CD4-positive, alpha-beta T cell (primary cell): ENCODE data around the gene CD55. TPM values are rescaled to one million over a fixed set of nuclear protein-coding genes. Genes with fewer than 3 reads are reported as not detected.

Source experiments
- ATAC-seq: fragments of 200-7000 bp; cut with Tn5 transposase; one replicate; pipeline ENCODE4 v1.10.0; 2022; ENCODE audit warnings: mild to moderate bottlenecking; ENCODE audit not compliant: poor library complexity
- CTCF ChIA-PET: fragments of 350-600 bp; sonication (Branson Sonifier 250); formaldehyde crosslinking; loops from one replicate; lab custom pipeline; 2021; ENCODE audit warnings: antibody characterized with exemption, inconsistent platforms; lab: Charles Lee
- POLR2A ChIA-PET: fragments of 350-600 bp; sonication (Branson Sonifier 250); formaldehyde crosslinking; loops from one replicate; lab custom pipeline; 2021; ENCODE audit warnings: antibody characterized with exemption, inconsistent platforms; lab: Charles Lee
- DNase-seq, 14 experiments: peaks; one replicate each; pipeline ENCODE4 v3.0.0-alpha.2; 2013 to 2020; ENCODE audit warnings: mixed read lengths in 2 of 14
- H3K27ac ChIP-seq, 2 donors: one replicate each; pipeline versions ENCODE4 v1.5.1 to v1.7.0; 2013; ENCODE audit warnings: low read length in 2 of 2, low read depth in 1 of 2, mild to moderate bottlenecking in 1 of 2
- H3K27me3 ChIP-seq, 2 experiments: 1 replicate in 1 of 2; 2 replicates in 1 of 2; pipeline versions ENCODE4 v1.6.1 to v1.7.0; 2013; ENCODE audit warnings: low read length in 2 of 2, control low read depth in 1 of 2, mild to moderate bottlenecking in 1 of 2, moderate library complexity in 1 of 2; ENCODE audit not compliant: insufficient read depth in 2 of 2, control insufficient read depth in 1 of 2
- H3K36me3 ChIP-seq: one replicate; pipeline ENCODE4 v1.6.1; 2013; ENCODE audit warnings: low read length, control low read depth; ENCODE audit not compliant: insufficient read depth
- H3K4me1 ChIP-seq: one replicate; pipeline ENCODE4 v1.6.1; 2013; ENCODE audit warnings: low read length, control low read depth; ENCODE audit not compliant: insufficient read depth
- H3K4me3 ChIP-seq: one replicate; pipeline ENCODE4 v1.5.1; 2013; ENCODE audit warnings: mild to moderate bottlenecking, low read length, moderate library complexity
- H3K9me3 ChIP-seq, 2 experiments: 1 replicate in 1 of 2; 2 replicates in 1 of 2; pipeline versions ENCODE4 v1.6.1 to v1.7.0; 2013; ENCODE audit warnings: low read length in 2 of 2, mild to moderate bottlenecking in 2 of 2, control low read depth in 1 of 2, moderate library complexity in 1 of 2; ENCODE audit not compliant: control insufficient read depth in 1 of 2, insufficient read depth in 1 of 2
- H3K27ac Mint-ChIP-seq: one replicate; pipeline ENCODE4 v1.8.0; 2020; ENCODE audit warnings: mixed read lengths
- H3K27me3 Mint-ChIP-seq: one replicate; pipeline ENCODE4 v1.8.0; 2021; ENCODE audit warnings: mixed read lengths
- H3K36me3 Mint-ChIP-seq: one replicate; pipeline ENCODE4 v1.8.0; 2021; ENCODE audit warnings: low read depth, mixed read lengths
- H3K4me1 Mint-ChIP-seq: one replicate; pipeline ENCODE4 v1.8.0; 2021; ENCODE audit warnings: low read depth, mixed read lengths
- H3K4me3 Mint-ChIP-seq: one replicate; pipeline ENCODE4 v1.8.0; 2020; ENCODE audit warnings: mild to moderate bottlenecking, mixed read lengths
- H3K9me3 Mint-ChIP-seq: one replicate; pipeline ENCODE4 v1.8.0; 2020; ENCODE audit warnings: mixed read lengths
- CTCF ChIP-seq: fragments of 200-600 bp; IDR thresholded peaks from one replicate; pipeline ENCODE4 v1.8.0; 2022; ENCODE audit warnings: antibody characterized with exemption, mild to moderate bottlenecking
- intact Hi-C, 2 experiments: fragments of 100-400 bp; cut with DNase I in 1 of 2; cut with micrococcal nuclease in 1 of 2; formaldehyde crosslinking; loops; one replicate each; pipeline versions ENCODE4 v1.15.1 to v1.9.0; 2023 to 2025; cut with DNase I, micrococcal nuclease
- total RNA-seq, 174 experiments: library from RNA in 2 of 174; stranded (reverse) in 2 of 174; gene quantifications; one replicate each; pipeline ENCODE4 v1.2.3 and lab custom pipeline; 2021 to 2026

Gene CD55
- total RNA-seq, 2 experiments from 2014 or later = 218 to 229 TPM

DNA sequence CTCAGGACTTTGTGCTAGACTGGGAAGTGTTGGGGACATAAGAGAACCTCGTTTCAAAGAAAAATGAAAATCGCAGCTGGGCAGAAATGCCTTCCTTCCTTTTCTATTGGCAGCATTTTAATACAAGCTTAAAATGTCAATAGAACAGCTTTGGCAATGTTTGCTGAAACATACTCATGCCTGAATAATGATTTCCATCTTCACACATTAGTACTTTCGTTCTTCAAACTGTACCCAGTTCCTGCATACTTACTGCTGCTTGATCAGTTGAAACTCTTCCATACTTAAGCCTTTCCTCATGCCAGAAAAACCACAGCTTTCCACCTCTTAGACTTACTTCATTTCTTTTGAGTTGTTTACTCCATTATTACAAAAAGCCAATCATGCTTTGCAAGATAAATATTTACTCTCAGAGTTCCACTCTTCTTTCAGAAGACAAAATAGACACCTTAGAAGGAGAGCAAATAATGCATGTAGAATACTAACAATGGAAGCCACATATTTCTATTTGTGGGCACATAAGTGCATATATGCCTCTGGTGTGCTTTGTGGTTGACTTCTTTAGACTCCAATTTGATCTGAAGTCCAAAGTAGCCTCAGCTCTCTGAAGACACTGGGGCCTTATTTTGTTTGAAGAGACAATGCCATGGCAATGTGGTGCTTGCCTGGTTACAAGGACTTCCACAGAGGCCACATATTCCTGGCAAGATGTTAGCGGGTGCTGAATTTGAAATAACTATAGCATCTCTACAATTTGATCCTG lies 22.7 kb upstream of the CD55 start:
- ATAC-seq (no peak), DNase-seq (no peak)
- no peaks in the 10 kb centered on the region for H3K36me3 ChIP-seq
- no peaks in the 10 kb centered on the region for H3K4me1 ChIP-seq
- Mint-ChIP-seq H3K27ac (no peak overlapping the region), H3K4me1 (peaks cover 20% of the 10 kb centered on the region), H3K4me3 (no peak overlapping the region), H3K36me3 (no peaks in the 10 kb centered on the region), H3K27me3 (no peaks in the 10 kb centered on the region), H3K9me3 (peaks cover 6% of the 10 kb centered on the region)
- intact Hi-C loops = no loop called here
- ChIA-PET CTCF (no interaction called here), POLR2A (interaction anchor here (3.1 kb wide), 1 partner anchor 23 kb away, joined by 18 read pairs; the partner anchor contains the start of gene CD55)
- H3K9me3 ChIP-seq = peaks cover 0 to 5% of the 10 kb centered on the region in 2 experiments
- no peaks in the 10 kb centered on the region for H3K27me3 ChIP-seq
- no peak overlapping the region for H3K27ac ChIP-seq
- no peak for TF ChIP-seq CTCF
- H3K4me3 ChIP-seq = no peak overlapping the region

DNA sequence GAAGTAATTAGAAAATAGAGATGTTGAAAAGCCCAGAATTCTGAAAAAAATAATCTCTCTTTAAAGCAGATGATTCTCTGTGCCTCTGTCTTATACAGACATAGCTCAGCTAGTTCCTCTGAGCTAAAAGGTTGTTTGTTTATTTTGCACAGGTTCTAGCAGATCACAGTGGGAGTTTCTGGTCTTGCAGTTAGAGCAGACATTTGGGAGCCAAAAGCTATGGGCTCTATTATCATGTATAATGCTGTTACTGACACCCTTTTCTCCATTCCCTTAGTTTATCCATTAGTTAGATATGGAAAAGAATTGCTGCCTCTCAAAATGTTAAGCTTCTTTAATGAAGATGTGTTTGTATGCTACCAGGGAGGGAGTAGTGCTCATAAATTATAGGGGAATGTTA lies 20.5 kb upstream of the CD55 start:
- H3K9me3 ChIP-seq = peaks cover 0 to 2% of the 10 kb centered on the region in 2 experiments
- no peaks in the 10 kb centered on the region for H3K4me1 ChIP-seq
- ChIA-PET CTCF (no interaction called here), POLR2A (interaction anchor here (1.0 to 1.2 kb wide), 2 partner anchors 18 to 21 kb away, joined by 4 read pairs; partner anchors contain the start of gene CD55)
- H3K27me3 ChIP-seq = no peaks in the 10 kb centered on the region
- H3K4me3 ChIP-seq = no peak overlapping the region
- ATAC-seq (no peak), DNase-seq (no peak)
- H3K36me3 Mint-ChIP-seq = no peaks in the 10 kb centered on the region
- H3K27me3 Mint-ChIP-seq = no peaks in the 10 kb centered on the region
- H3K27ac Mint-ChIP-seq = no peak overlapping the region
- H3K36me3 ChIP-seq = no peaks in the 10 kb centered on the region
- H3K9me3 Mint-ChIP-seq = peaks cover 9% of the 10 kb centered on the region
- no peak for TF ChIP-seq CTCF
- no peak overlapping the region for H3K4me3 Mint-ChIP-seq
- H3K4me1 Mint-ChIP-seq = peaks cover 20% of the 10 kb centered on the region
- no peak overlapping the region for H3K27ac ChIP-seq
- intact Hi-C loops = no loop called here

DNA sequence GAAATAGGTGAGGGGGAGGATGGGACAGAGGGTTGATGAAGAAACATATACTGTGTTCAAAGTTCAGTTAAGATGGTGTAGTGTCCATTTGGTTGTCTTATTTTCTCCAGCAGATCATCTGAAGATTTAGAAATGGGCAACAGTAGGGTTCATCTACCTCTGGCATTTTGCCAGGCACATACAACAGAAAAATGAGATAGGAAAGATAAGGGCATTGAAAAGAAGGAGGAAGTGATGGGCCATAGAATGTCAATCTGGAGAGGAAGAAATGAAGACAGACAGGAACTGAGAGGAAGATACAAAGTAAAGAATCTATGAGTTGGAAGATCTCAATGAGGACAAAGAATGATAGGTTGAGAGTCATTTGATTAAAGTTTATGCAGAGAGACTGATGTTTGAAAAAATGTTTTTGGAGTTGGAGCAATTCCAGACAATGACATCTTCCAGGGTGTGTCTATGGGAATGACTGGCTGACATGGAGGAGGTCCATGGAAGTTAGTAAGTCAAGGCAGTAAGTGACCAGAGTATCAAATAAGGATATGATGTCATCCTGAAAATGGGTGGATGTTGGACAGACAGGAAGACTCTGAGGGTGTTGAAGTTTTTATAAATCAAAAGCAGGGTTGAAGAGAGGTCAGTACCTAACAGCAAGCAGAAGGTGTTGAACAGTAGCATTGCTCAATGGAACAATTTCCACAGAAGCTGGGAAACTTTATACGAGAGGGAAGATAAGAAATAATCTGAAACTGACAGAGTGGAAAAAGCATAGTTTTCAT lies 18.7 kb upstream of the CD55 start:
- POLR2A ChIA-PET = no interaction called here
- Histone ChIP-seq H3K4me3 (no peak overlapping the region), H3K4me1 (no peaks in the 10 kb centered on the region), H3K9me3 (no peaks in the 10 kb centered on the region), H3K27ac (no peak overlapping the region), H3K36me3 (no peaks in the 10 kb centered on the region), H3K27me3 (no peaks in the 10 kb centered on the region)
- Mint-ChIP-seq H3K4me3 (no peak overlapping the region), H3K27ac (no peak overlapping the region), H3K27me3 (no peaks in the 10 kb centered on the region), H3K36me3 (no peaks in the 10 kb centered on the region), H3K4me1 (peaks cover 19% of the 10 kb centered on the region), H3K9me3 (peaks cover 9% of the 10 kb centered on the region)
- no peak for TF ChIP-seq CTCF
- ATAC-seq = no peak
- CTCF ChIA-PET = no interaction called here
- intact Hi-C loops = no loop called here
- no peak for DNase-seq
